HEK293 (cell line): Measurements from ENCODE around the gene RMDN3.

ENCODE experiments used
- CTCF ChIP-seq: fragments of 450-650 bp; formaldehyde crosslinking; IDR thresholded peaks from 2 replicates; pipeline ENCODE4 v1.5.1; 2016; ENCODE audit warnings: missing biosample characterization, missing genetic modification characterization
- KLF1 ChIP-seq: fragments of 450-650 bp; formaldehyde crosslinking; IDR thresholded peaks from 2 replicates; pipeline ENCODE4 v1.5.1; 2016; ENCODE audit warnings: missing biosample characterization, missing genetic modification characterization
- SP2 ChIP-seq: fragments of 450-650 bp; formaldehyde crosslinking; IDR thresholded peaks from 2 replicates; pipeline ENCODE4 v1.5.1; 2016; ENCODE audit warnings: missing biosample characterization, missing genetic modification characterization
- YY1 ChIP-seq: fragments of 450-650 bp; formaldehyde crosslinking; IDR thresholded peaks from 2 replicates; pipeline ENCODE4 v1.5.1; 2018; ENCODE audit warnings: missing biosample characterization, missing genetic modification characterization
- ZFP37 ChIP-seq: fragments of 450-650 bp; formaldehyde crosslinking; IDR thresholded peaks from 2 replicates; pipeline ENCODE4 v1.5.1; 2016; ENCODE audit warnings: missing biosample characterization, missing genetic modification characterization
- ZNF138 ChIP-seq: fragments of 450-650 bp; formaldehyde crosslinking; IDR thresholded peaks from 2 replicates; pipeline ENCODE4 v1.5.1; 2016; ENCODE audit warnings: missing biosample characterization, missing genetic modification characterization, borderline replicate concordance
- ZNF530 ChIP-seq: fragments of 450-650 bp; formaldehyde crosslinking; IDR thresholded peaks from 2 replicates; pipeline ENCODE4 v1.5.1; 2016; ENCODE audit warnings: low read depth, missing biosample characterization, missing genetic modification characterization
- ZNF571 ChIP-seq: fragments of 450-650 bp; formaldehyde crosslinking; IDR thresholded peaks from 2 replicates; pipeline ENCODE4 v1.5.0; 2017; ENCODE audit warnings: missing biosample characterization, missing genetic modification characterization
- ZNF701 ChIP-seq: fragments of 450-650 bp; formaldehyde crosslinking; IDR thresholded peaks from 2 replicates; pipeline ENCODE4 v1.5.1; 2016; ENCODE audit warnings: missing biosample characterization, missing genetic modification characterization
- ZNF830 ChIP-seq: fragments of 450-650 bp; IDR thresholded peaks from 2 replicates; pipeline ENCODE4 v1.5.0; 2018; ENCODE audit warnings: missing biosample characterization, missing genetic modification characterization, low read depth, mild to moderate bottlenecking, moderate library complexity
- TF ChIP-seq, protein P1 (sequence below): fragments of 450-650 bp; formaldehyde crosslinking; IDR thresholded peaks from 2 replicates; pipeline ENCODE4 v1.5.1; 2017; ENCODE audit warnings: missing biosample characterization, missing genetic modification characterization

GRCh38 chr15:40782609-40783227 lies 27.7 kb upstream of the RMDN3 start:
- TF ChIP-seq SP2 (no peak), CTCF (tag by site-specific recombination) (peak; percentile 87), ZNF138 (tag by site-specific recombination) (no peak), ZNF530 (no peak), ZNF571 (tag by site-specific recombination) (no peak), YY1 (no peak), KLF1 (no peak), ZFP37 (tag by site-specific recombination) (no peak), ZNF830 (tag by site-specific recombination) (no peak), ZNF701 (tag by site-specific recombination) (no peak)
- TF ChIP-seq, protein P1, sequence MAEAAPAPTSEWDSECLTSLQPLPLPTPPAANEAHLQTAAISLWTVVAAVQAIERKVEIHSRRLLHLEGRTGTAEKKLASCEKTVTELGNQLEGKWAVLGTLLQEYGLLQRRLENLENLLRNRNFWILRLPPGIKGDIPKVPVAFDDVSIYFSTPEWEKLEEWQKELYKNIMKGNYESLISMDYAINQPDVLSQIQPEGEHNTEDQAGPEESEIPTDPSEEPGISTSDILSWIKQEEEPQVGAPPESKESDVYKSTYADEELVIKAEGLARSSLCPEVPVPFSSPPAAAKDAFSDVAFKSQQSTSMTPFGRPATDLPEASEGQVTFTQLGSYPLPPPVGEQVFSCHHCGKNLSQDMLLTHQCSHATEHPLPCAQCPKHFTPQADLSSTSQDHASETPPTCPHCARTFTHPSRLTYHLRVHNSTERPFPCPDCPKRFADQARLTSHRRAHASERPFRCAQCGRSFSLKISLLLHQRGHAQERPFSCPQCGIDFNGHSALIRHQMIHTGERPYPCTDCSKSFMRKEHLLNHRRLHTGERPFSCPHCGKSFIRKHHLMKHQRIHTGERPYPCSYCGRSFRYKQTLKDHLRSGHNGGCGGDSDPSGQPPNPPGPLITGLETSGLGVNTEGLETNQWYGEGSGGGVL, result no peak
